OCI-LY7 (cell line): ENCODE data around the gene CIB1.

Experiments used
- CTCF ChIP-seq: fragments of 200-600 bp; sonication (generic); conservative IDR thresholded peaks from 2 replicates; pipeline ENCODE4 v1.5.1; 2014; ENCODE audit warnings: mild to moderate bottlenecking, antibody characterized with exemption, low read length, moderate library complexity, mixed read lengths
- EZH2phosphoT487 ChIP-seq: fragments of 200-600 bp; sonication (generic); IDR thresholded peaks from 2 replicates; pipeline ENCODE4 v1.6.1; 2018; ENCODE audit warnings: low read depth, borderline replicate concordance, mild to moderate bottlenecking, mixed run types, antibody characterized with exemption, low read length, moderate library complexity, mixed read lengths

GRCh38 chr15:90232941-90233386 lies 777 bp downstream of the CIB1 start:
- peak; percentile 62 for TF ChIP-seq CTCF
- TF ChIP-seq EZH2phosphoT487 = no peak
